Duodenal mucosa (tissue), 2 donors: Measurements from ENCODE around the gene ALK.

Source experiments
- H3K27ac ChIP-seq: one replicate; pipeline ENCODE4 v1.7.0; 2013; ENCODE audit warnings: low read depth, low read length
- H3K27me3 ChIP-seq, 2 donors: one replicate each; pipeline ENCODE4 v1.7.0; 2013; ENCODE audit warnings: low read length in 2 of 2, control low read depth in 1 of 2; ENCODE audit not compliant: insufficient read depth in 2 of 2, control insufficient read depth in 1 of 2
- H3K36me3 ChIP-seq, 2 donors: one replicate each; pipeline ENCODE4 v1.7.0; 2013; ENCODE audit warnings: low read length in 2 of 2, control low read depth in 1 of 2; ENCODE audit not compliant: insufficient read depth in 2 of 2, control insufficient read depth in 1 of 2
- H3K4me1 ChIP-seq, 2 donors: one replicate each; pipeline ENCODE4 v1.7.0; 2013; ENCODE audit warnings: low read length in 2 of 2, control low read depth in 1 of 2; ENCODE audit not compliant: insufficient read depth in 2 of 2, control insufficient read depth in 1 of 2
- H3K4me3 ChIP-seq, 2 donors: one replicate each; pipeline ENCODE4 v1.7.0; 2013; ENCODE audit warnings: low read length in 2 of 2, low read depth in 1 of 2
- H3K9ac ChIP-seq, 2 donors: one replicate each; pipeline ENCODE4 v1.7.0; 2013; ENCODE audit warnings: low read length in 2 of 2, low read depth in 1 of 2
- H3K9me3 ChIP-seq, 2 donors: one replicate each; pipeline ENCODE4 v1.7.0; 2013; ENCODE audit warnings: low read length in 2 of 2, control low read depth in 1 of 2; ENCODE audit not compliant: control insufficient read depth in 1 of 2

ALK gene

GRCh38 chr2:29603341-29603740 is 318.0 kb downstream of the ALK start:
- peaks cover 0 to 3% of the 10 kb centered on the region in 2 donors for H3K9me3 ChIP-seq
- H3K36me3 ChIP-seq = no peaks in the 10 kb centered on the region
- no peaks in the 10 kb centered on the region for H3K4me1 ChIP-seq
- no peak overlapping the region for H3K4me3 ChIP-seq
- H3K27ac ChIP-seq = no peak overlapping the region
- H3K27me3 ChIP-seq = no peaks in the 10 kb centered on the region
- no peak overlapping the region for H3K9ac ChIP-seq

- Histone ChIP-seq H3K36me3 (no peaks in the 10 kb centered on the region), H3K4me1 (no peaks in the 10 kb centered on the region), H3K9ac (no peak overlapping the region), H3K9me3 (peaks cover 0 to 3% of the 10 kb centered on the region in 2 donors), H3K27me3 (no peaks in the 10 kb centered on the region), H3K27ac (no peak overlapping the region), H3K4me3 (no peak overlapping the region)
These were observed 319.5 kb downstream of the ALK start for GRCh38 chr2:29601872-29602271.

- no peaks in the 10 kb centered on the region for H3K36me3 ChIP-seq
- no peak overlapping the region for H3K27ac ChIP-seq
These were observed 320.1 kb downstream of the ALK start for GRCh38 chr2:29601321-29601720.

GRCh38 chr2:29599946-29600345 is 321.4 kb downstream of the ALK start:
- H3K27ac ChIP-seq = no peak overlapping the region
- H3K4me1 ChIP-seq = no peaks in the 10 kb centered on the region

More at GRCh38 chr2:29601321-29601720, 320.1 kb downstream of the ALK start:
- H3K4me1 ChIP-seq = no peaks in the 10 kb centered on the region
- no peaks in the 10 kb centered on the region for H3K27me3 ChIP-seq
- H3K9me3 ChIP-seq = peaks cover 0 to 3% of the 10 kb centered on the region in 2 donors
- no peak overlapping the region for H3K4me3 ChIP-seq
- no peak overlapping the region for H3K9ac ChIP-seq

GRCh38 chr2:29598978-29599377 is 322.4 kb downstream of the ALK start:
- H3K27ac ChIP-seq = no peak overlapping the region
- H3K4me1 ChIP-seq = no peaks in the 10 kb centered on the region
- no peaks in the 10 kb centered on the region for H3K27me3 ChIP-seq
- no peak overlapping the region for H3K4me3 ChIP-seq
- H3K36me3 ChIP-seq = no peaks in the 10 kb centered on the region
- H3K9me3 ChIP-seq = peaks cover 0 to 3% of the 10 kb centered on the region in 2 donors
- no peak overlapping the region for H3K9ac ChIP-seq

More at GRCh38 chr2:29599946-29600345, 321.4 kb downstream of the ALK start:
- Histone ChIP-seq H3K4me3 (no peak overlapping the region), H3K9ac (no peak overlapping the region), H3K36me3 (no peaks in the 10 kb centered on the region), H3K27me3 (no peaks in the 10 kb centered on the region), H3K9me3 (peaks cover 0 to 3% of the 10 kb centered on the region in 2 donors)

GRCh38 chr2:29597035-29597434 is 324.4 kb downstream of the ALK start:
- H3K9ac ChIP-seq = no peak overlapping the region
- H3K9me3 ChIP-seq = peaks cover 0 to 3% of the 10 kb centered on the region in 2 donors
- H3K36me3 ChIP-seq = no peaks in the 10 kb centered on the region

GRCh38 chr2:29596584-29596983 is 324.8 kb downstream of the ALK start:
- no peaks in the 10 kb centered on the region for H3K27me3 ChIP-seq
- no peak overlapping the region for H3K27ac ChIP-seq
- peaks cover 0 to 3% of the 10 kb centered on the region in 2 donors for H3K9me3 ChIP-seq
- no peaks in the 10 kb centered on the region for H3K4me1 ChIP-seq
- H3K9ac ChIP-seq = no peak overlapping the region
- H3K36me3 ChIP-seq = no peaks in the 10 kb centered on the region
- H3K4me3 ChIP-seq = no peak overlapping the region

More at GRCh38 chr2:29597035-29597434, 324.4 kb downstream of the ALK start:
- Histone ChIP-seq H3K27me3 (no peaks in the 10 kb centered on the region), H3K4me3 (no peak overlapping the region), H3K27ac (no peak overlapping the region), H3K4me1 (no peaks in the 10 kb centered on the region)

GRCh38 chr2:29591600-29591999 is 329.8 kb downstream of the ALK start:
- no peaks in the 10 kb centered on the region for H3K4me1 ChIP-seq
- no peaks in the 10 kb centered on the region for H3K9me3 ChIP-seq
- no peak overlapping the region for H3K27ac ChIP-seq

GRCh38 chr2:29590211-29590610 is 331.2 kb downstream of the ALK start:
- Histone ChIP-seq H3K9me3 (no peaks in the 10 kb centered on the region), H3K27ac (no peak overlapping the region), H3K27me3 (no peaks in the 10 kb centered on the region), H3K4me1 (no peaks in the 10 kb centered on the region), H3K4me3 (no peak overlapping the region), H3K9ac (no peak overlapping the region), H3K36me3 (no peaks in the 10 kb centered on the region)

More at GRCh38 chr2:29591600-29591999, 329.8 kb downstream of the ALK start:
- Histone ChIP-seq H3K4me3 (no peak overlapping the region), H3K9ac (no peak overlapping the region), H3K27me3 (no peaks in the 10 kb centered on the region), H3K36me3 (no peaks in the 10 kb centered on the region)

- H3K4me3 ChIP-seq = no peak overlapping the region
- H3K9me3 ChIP-seq = no peaks in the 10 kb centered on the region
- H3K27me3 ChIP-seq = no peaks in the 10 kb centered on the region
- H3K9ac ChIP-seq = no peak overlapping the region
- no peak overlapping the region for H3K27ac ChIP-seq
- H3K4me1 ChIP-seq = no peaks in the 10 kb centered on the region
- H3K36me3 ChIP-seq = no peaks in the 10 kb centered on the region
These were observed 331.8 kb downstream of the ALK start for GRCh38 chr2:29589440-29590103.
